SHP77 treated with DMSO at 0.1 percent for 48 hours (cell line): ENCODE data around the gene FAM200A.
"Not testable (repeated sequence)": the region's sequence is repeated elsewhere in the genome, so short reads cannot be mapped to it uniquely, and the experiment has no call there.

ENCODE experiments used
- DNase-seq: peaks from one replicate; lab custom pipeline; 2025; lab: John Stamatoyannopoulos, UW

FAM200A gene

GRCh38 chr7:99504281-99504602 lies 47.7 kb downstream of the FAM200A start:
- no peak for DNase-seq

GRCh38 chr7:99501236-99501635 lies 50.7 kb downstream of the FAM200A start:
- DNase-seq: not testable (repeated sequence)

GRCh38 chr7:99500637-99501009 lies 51.3 kb downstream of the FAM200A start:
- no peak for DNase-seq

GRCh38 chr7:99499721-99500636 lies 51.9 kb downstream of the FAM200A start, which contains the start of gene ZNF394:
TSS of gene ZNF394 (minus strand) at chr7:99500281. CDS start at chr7:99500093, 188 bp downstream.
- peak; percentile 78 for DNase-seq

- no peak for DNase-seq
These were observed 52.6 kb downstream of the FAM200A start for GRCh38 chr7:99499371-99499720.

- no peak for DNase-seq
These were observed 53.4 kb downstream of the FAM200A start for GRCh38 chr7:99498546-99498944.

- DNase-seq: no peak
These were observed 54.0 kb downstream of the FAM200A start for GRCh38 chr7:99497766-99498545.
